Large intestine (tissue), 3 donors: ENCODE measurements around the gene ZNF75A. TPM values are rescaled to one million over a fixed set of nuclear protein-coding genes. Genes with fewer than 3 reads are reported as not detected.

Experiments
- DNase-seq, 2 donors: peaks; one replicate each; pipeline versions ENCODE4 v3.0.0 to v3.0.0-alpha.2; 2013
- H3K27ac ChIP-seq: one replicate; pipeline ENCODE4 v1.5.1; 2013; ENCODE audit warnings: low read length
- H3K27me3 ChIP-seq: 2 replicates; pipeline ENCODE4 v1.6.1; 2013; ENCODE audit warnings: low read length; ENCODE audit not compliant: control insufficient read depth, insufficient read depth
- H3K36me3 ChIP-seq: 2 replicates; pipeline ENCODE4 v1.6.1; 2013; ENCODE audit warnings: low read length; ENCODE audit not compliant: control insufficient read depth, insufficient read depth
- H3K4me1 ChIP-seq: one replicate; pipeline ENCODE4 v1.6.1; 2013; ENCODE audit warnings: low read length; ENCODE audit not compliant: control insufficient read depth, insufficient read depth
- H3K4me3 ChIP-seq: one replicate; pipeline ENCODE4 v1.5.1; 2013; ENCODE audit warnings: low read length
- H3K9me3 ChIP-seq: one replicate; pipeline ENCODE4 v1.6.1; 2013; ENCODE audit warnings: mild to moderate bottlenecking, low read depth, low read length, moderate library complexity; ENCODE audit not compliant: control insufficient read depth
- WGBS: methylation state at CpG from one replicate; pipeline ENCODE4 v1.1.5; 2013; ENCODE audit warnings: low lambda C conversion rate; ENCODE audit not compliant: insufficient coverage; 5-methylcytosine and 5-hydroxymethylcytosine counted together
- polyA plus RNA-seq: library from polyadenylated mRNA; unstranded; fragments of 120-200 nt; gene quantifications from one replicate; pipeline ENCODE4 v1.2.1, GENCODE V29; 2013

ZNF75A gene
- polyA plus RNA-seq, 1 donor: 40.6 TPM

- peaks cover 70% of the 10 kb centered on the region for H3K36me3 ChIP-seq
- peaks cover under 1% of the 10 kb centered on the region for H3K4me1 ChIP-seq
- H3K4me3 ChIP-seq: no peak overlapping the region
- no peaks in the 10 kb centered on the region for H3K27me3 ChIP-seq
- peaks cover 69% of the 10 kb centered on the region for H3K9me3 ChIP-seq
- H3K27ac ChIP-seq: no peak overlapping the region
- no CpG with 5 or more reads among the region's 16 CpGs for WGBS
- no peak for DNase-seq
Observed at GRCh38 chr16:3289998-3290673, 15.2 kb upstream of the ZNF75A start.

- Histone ChIP-seq H3K4me3 (no peak overlapping the region), H3K4me1 (no peaks in the 10 kb centered on the region), H3K27me3 (no peaks in the 10 kb centered on the region), H3K27ac (no peak overlapping the region), H3K9me3 (peaks cover 83% of the 10 kb centered on the region), H3K36me3 (peaks cover 49% of the 10 kb centered on the region)
- no peak for DNase-seq
- no CpG with 5 or more reads among the region's 3 CpGs for WGBS
Observed at GRCh38 chr16:3292604-3293003, 12.7 kb upstream of the ZNF75A start.

GRCh38 chr16:3295209-3295608 is 10.1 kb upstream of the ZNF75A start:
- Histone ChIP-seq H3K27me3 (no peaks in the 10 kb centered on the region), H3K9me3 (peaks cover 64% of the 10 kb centered on the region), H3K4me3 (no peak overlapping the region), H3K4me1 (no peaks in the 10 kb centered on the region), H3K27ac (no peak overlapping the region), H3K36me3 (peaks cover 31% of the 10 kb centered on the region)
- WGBS: no CpG with 5 or more reads among the region's 45 CpGs
- DNase-seq: no peak

GRCh38 chr16:3295783-3296182 is 9.5 kb upstream of the ZNF75A start:
- Histone ChIP-seq H3K36me3 (peaks cover 27% of the 10 kb centered on the region), H3K9me3 (peaks cover 58% of the 10 kb centered on the region)
- WGBS: 92% methylated on average over 2 of the region's 13 CpGs

GRCh38 chr16:3304370-3304769 is 927 bp upstream of the ZNF75A start:
- Histone ChIP-seq H3K4me1 (peaks cover 4% of the 10 kb centered on the region), H3K27me3 (no peaks in the 10 kb centered on the region), H3K4me3 (peak overlapping the region; percentile 77), H3K27ac (no peak overlapping the region), H3K9me3 (peaks cover 50% of the 10 kb centered on the region), H3K36me3 (peaks cover 29% of the 10 kb centered on the region)
- DNase-seq: no peak
- WGBS: 57% methylated on average over 1 of the region's 4 CpGs

More at GRCh38 chr16:3295783-3296182, 9.5 kb upstream of the ZNF75A start:
- H3K4me3 ChIP-seq: no peak overlapping the region
- H3K27me3 ChIP-seq: no peaks in the 10 kb centered on the region
- no peak for DNase-seq
- no peaks in the 10 kb centered on the region for H3K4me1 ChIP-seq
- H3K27ac ChIP-seq: no peak overlapping the region

- 61% methylated on average over 3 of the region's 11 CpGs for WGBS
- DNase-seq: no peak
- H3K4me1 ChIP-seq: peaks cover 4% of the 10 kb centered on the region
- H3K36me3 ChIP-seq: peaks cover 24% of the 10 kb centered on the region
- H3K4me3 ChIP-seq: peak overlapping the region; percentile 77
- no peaks in the 10 kb centered on the region for H3K27me3 ChIP-seq
- peaks cover 66% of the 10 kb centered on the region for H3K9me3 ChIP-seq
- H3K27ac ChIP-seq: peak overlapping the region; percentile 92
Observed at GRCh38 chr16:3306078-3306477, 781 bp downstream of the ZNF75A start.

- H3K4me1 ChIP-seq: no peaks in the 10 kb centered on the region
- no peaks in the 10 kb centered on the region for H3K27me3 ChIP-seq
- peaks cover 70% of the 10 kb centered on the region for H3K9me3 ChIP-seq
- no peak overlapping the region for H3K27ac ChIP-seq
- no peak for DNase-seq
- no CpG with 5 or more reads among the region's 4 CpGs for WGBS
- no peak overlapping the region for H3K4me3 ChIP-seq
- peaks cover 51% of the 10 kb centered on the region for H3K36me3 ChIP-seq
Observed at GRCh38 chr16:3311496-3311895, 6.2 kb downstream of the ZNF75A start.

- WGBS: 100% methylated on average over 1 of the region's 3 CpGs
- Histone ChIP-seq H3K27me3 (no peaks in the 10 kb centered on the region), H3K27ac (no peak overlapping the region), H3K4me3 (no peak overlapping the region), H3K36me3 (peaks cover 44% of the 10 kb centered on the region), H3K4me1 (no peaks in the 10 kb centered on the region), H3K9me3 (peaks cover 72% of the 10 kb centered on the region)
- DNase-seq: no peak
Observed at GRCh38 chr16:3317315-3317999, 12.2 kb downstream of the ZNF75A start.

- Histone ChIP-seq H3K9me3 (peaks cover 59% of the 10 kb centered on the region), H3K27me3 (no peaks in the 10 kb centered on the region), H3K27ac (no peak overlapping the region), H3K4me3 (no peak overlapping the region), H3K4me1 (no peaks in the 10 kb centered on the region), H3K36me3 (peaks cover 13% of the 10 kb centered on the region)
- WGBS: no CpG with 5 or more reads among the region's 2 CpGs
- no peak for DNase-seq
Observed at GRCh38 chr16:3321816-3322215, 16.5 kb downstream of the ZNF75A start.

- no peaks in the 10 kb centered on the region for H3K4me1 ChIP-seq
- no CpG with 5 or more reads among the region's 4 CpGs for WGBS
- peaks cover 10% of the 10 kb centered on the region for H3K9me3 ChIP-seq
- H3K27ac ChIP-seq: no peak overlapping the region
- H3K27me3 ChIP-seq: no peaks in the 10 kb centered on the region
- no peaks in the 10 kb centered on the region for H3K36me3 ChIP-seq
- H3K4me3 ChIP-seq: no peak overlapping the region
- no peak for DNase-seq
Observed at GRCh38 chr16:3327514-3327913, 22.2 kb downstream of the ZNF75A start.
